ENCODE data around the gene HTRA2. TPM values are rescaled to one million over a fixed set of nuclear protein-coding genes. Genes with fewer than 3 reads are reported as not detected.
"Not testable (repeated sequence)": the region's sequence is repeated elsewhere in the genome, so short reads cannot be mapped to it uniquely, and the experiment has no call there.

Gene HTRA2
- total RNA-seq, 1 donor from 2014 or later = 25.0 TPM

- peak; percentile 96 for DNase-seq (ENCODE audit: low spot score)
- intact Hi-C loops (cut with DNase I) = loop anchor here (1.0 kb wide), 1 partner anchor 25 kb away; the partner anchor contains the start of genes AUP1 and HTRA2
These were observed 24.4 kb downstream of the HTRA2 start, which contains the start of the genes DOK1 and LOXL3 for GRCh38 chr2:74553892-74554819. Gene DOK1, plus strand, starts transcription at chr2:74554720. Its CDS starts 35 bp downstream, at chr2:74554755. Gene LOXL3, minus strand, starts transcription at chr2:74553942. Its CDS starts 1,308 bp downstream, at chr2:74552634.

GRCh38 chr2:74554820-74555531 is 25.2 kb downstream of the HTRA2 start:
- intact Hi-C loops (cut with DNase I) = loop anchor here (1.0 kb wide), 1 partner anchor 26 kb away; the partner anchor contains the start of genes AUP1 and HTRA2
- DNase-seq (ENCODE audit: low spot score) = peak; percentile 83

- intact Hi-C loops (cut with DNase I) = no loop called here
- no peak for DNase-seq (ENCODE audit: low spot score)
These were observed 25.9 kb downstream of the HTRA2 start for GRCh38 chr2:74555610-74556103.

GRCh38 chr2:74556159-74556558 is 26.4 kb downstream of the HTRA2 start:
- intact Hi-C loops (cut with DNase I) = no loop called here
- no peak for DNase-seq (ENCODE audit: low spot score)

- no peak for DNase-seq (ENCODE audit: low spot score)
- intact Hi-C loops (cut with DNase I) = no loop called here
These were observed 27.2 kb downstream of the HTRA2 start for GRCh38 chr2:74556831-74557370.

- intact Hi-C loops (cut with DNase I) = no loop called here
- DNase-seq (ENCODE audit: low spot score) = no peak
These were observed 28.8 kb downstream of the HTRA2 start for GRCh38 chr2:74558284-74559230.

GRCh38 chr2:74559912-74560311 is 30.2 kb downstream of the HTRA2 start:
- no peak for DNase-seq (ENCODE audit: low spot score)
- intact Hi-C loops (cut with DNase I) = no loop called here

- intact Hi-C loops (cut with DNase I) = no loop called here
- no peak for DNase-seq (ENCODE audit: low spot score)
These were observed 30.9 kb downstream of the HTRA2 start for GRCh38 chr2:74560591-74560990.

- intact Hi-C loops (cut with DNase I); DNase-seq (ENCODE audit: low spot score): not testable (repeated sequence)
These were observed 31.3 kb downstream of the HTRA2 start for GRCh38 chr2:74561022-74561421.

GRCh38 chr2:74562126-74562775 is 32.5 kb downstream of the HTRA2 start:
- no peak for DNase-seq (ENCODE audit: low spot score)
- intact Hi-C loops (cut with DNase I) = no loop called here

- intact Hi-C loops (cut with DNase I) = no loop called here
- no peak for DNase-seq (ENCODE audit: low spot score)
These were observed 34.5 kb downstream of the HTRA2 start for GRCh38 chr2:74564222-74564621.

- intact Hi-C loops (cut with DNase I) = no loop called here
These were observed 36.5 kb downstream of the HTRA2 start for GRCh38 chr2:74566076-74566753.

GRCh38 chr2:74566754-74567085 is 37.0 kb downstream of the HTRA2 start:
- intact Hi-C loops (cut with DNase I) = no loop called here
- DNase-seq (ENCODE audit: low spot score) = no peak

More at GRCh38 chr2:74566076-74566753, 36.5 kb downstream of the HTRA2 start:
- no peak for DNase-seq (ENCODE audit: low spot score)

GRCh38 chr2:74567881-74568280 is 38.1 kb downstream of the HTRA2 start:
- intact Hi-C loops (cut with DNase I) = no loop called here
- DNase-seq (ENCODE audit: low spot score) = no peak

- DNase-seq (ENCODE audit: low spot score) = no peak
- intact Hi-C loops (cut with DNase I) = no loop called here
These were observed 40.0 kb downstream of the HTRA2 start for GRCh38 chr2:74569686-74570085.

GRCh38 chr2:74571058-74571457 is 41.3 kb downstream of the HTRA2 start:
- DNase-seq (ENCODE audit: low spot score) = no peak
- intact Hi-C loops (cut with DNase I) = no loop called here

GRCh38 chr2:74572178-74572925 is 42.6 kb downstream of the HTRA2 start:
- DNase-seq (ENCODE audit: low spot score) = no peak
- intact Hi-C loops (cut with DNase I) = no loop called here
